Measurements from ENCODE around the gene UBE3D. TPM values are rescaled to one million over a fixed set of nuclear protein-coding genes. Genes with fewer than 3 reads are reported as not detected.
"Not testable (repeated sequence)": the region's sequence is repeated elsewhere in the genome, so short reads cannot be mapped to it uniquely, and the experiment has no call there.

Gene UBE3D
- total RNA-seq, 4 donors from 2014 or later, result 4.0 to 13.2 (median 9.5) TPM

- Histone ChIP-seq H3K36me3 (no peaks in the 10 kb centered on the region), H3K9me3 (no peaks in the 10 kb centered on the region), H3K27me3 (no peaks in the 10 kb centered on the region), H3K4me3 (no peak overlapping the region), H3K4me1 (no peaks in the 10 kb centered on the region), H3K27ac (no peak overlapping the region)
- no peak for DNase-seq
- TF ChIP-seq POLR2A (IDR thresholded peaks at IDR 0.05), result no peak
- TF ChIP-seq, protein P1, sequence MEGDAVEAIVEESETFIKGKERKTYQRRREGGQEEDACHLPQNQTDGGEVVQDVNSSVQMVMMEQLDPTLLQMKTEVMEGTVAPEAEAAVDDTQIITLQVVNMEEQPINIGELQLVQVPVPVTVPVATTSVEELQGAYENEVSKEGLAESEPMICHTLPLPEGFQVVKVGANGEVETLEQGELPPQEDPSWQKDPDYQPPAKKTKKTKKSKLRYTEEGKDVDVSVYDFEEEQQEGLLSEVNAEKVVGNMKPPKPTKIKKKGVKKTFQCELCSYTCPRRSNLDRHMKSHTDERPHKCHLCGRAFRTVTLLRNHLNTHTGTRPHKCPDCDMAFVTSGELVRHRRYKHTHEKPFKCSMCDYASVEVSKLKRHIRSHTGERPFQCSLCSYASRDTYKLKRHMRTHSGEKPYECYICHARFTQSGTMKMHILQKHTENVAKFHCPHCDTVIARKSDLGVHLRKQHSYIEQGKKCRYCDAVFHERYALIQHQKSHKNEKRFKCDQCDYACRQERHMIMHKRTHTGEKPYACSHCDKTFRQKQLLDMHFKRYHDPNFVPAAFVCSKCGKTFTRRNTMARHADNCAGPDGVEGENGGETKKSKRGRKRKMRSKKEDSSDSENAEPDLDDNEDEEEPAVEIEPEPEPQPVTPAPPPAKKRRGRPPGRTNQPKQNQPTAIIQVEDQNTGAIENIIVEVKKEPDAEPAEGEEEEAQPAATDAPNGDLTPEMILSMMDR (IDR thresholded peaks at IDR 0.05), result no peak
Measured at GRCh38 chr6:82904257-82904656, 161.4 kb downstream of the UBE3D start.

- no peak overlapping the region for H3K27ac ChIP-seq
- H3K4me1 ChIP-seq, result no peaks in the 10 kb centered on the region
- no peaks in the 10 kb centered on the region for H3K36me3 ChIP-seq
- H3K4me3 ChIP-seq, result no peak overlapping the region
- no peak for DNase-seq
- H3K27me3 ChIP-seq, result no peaks in the 10 kb centered on the region
- H3K9me3 ChIP-seq, result no peaks in the 10 kb centered on the region
- no peak for TF ChIP-seq POLR2A (IDR thresholded peaks at IDR 0.05)
- TF ChIP-seq, protein P1 (IDR thresholded peaks at IDR 0.05), result no peak
Measured at GRCh38 chr6:82902290-82902689, 163.4 kb downstream of the UBE3D start.

GRCh38 chr6:82894653-82895259 lies 170.9 kb downstream of the UBE3D start:
- no peak overlapping the region for H3K4me3 ChIP-seq
- H3K4me1 ChIP-seq, result no peaks in the 10 kb centered on the region
- H3K27me3 ChIP-seq, result no peaks in the 10 kb centered on the region
- TF ChIP-seq POLR2A (IDR thresholded peaks at IDR 0.05), result no peak
- TF ChIP-seq, protein P1 (IDR thresholded peaks at IDR 0.05), result no peak
- H3K9me3 ChIP-seq, result no peaks in the 10 kb centered on the region
- H3K27ac ChIP-seq, result no peak overlapping the region
- H3K36me3 ChIP-seq, result no peaks in the 10 kb centered on the region
- DNase-seq, result no peak

DNA sequence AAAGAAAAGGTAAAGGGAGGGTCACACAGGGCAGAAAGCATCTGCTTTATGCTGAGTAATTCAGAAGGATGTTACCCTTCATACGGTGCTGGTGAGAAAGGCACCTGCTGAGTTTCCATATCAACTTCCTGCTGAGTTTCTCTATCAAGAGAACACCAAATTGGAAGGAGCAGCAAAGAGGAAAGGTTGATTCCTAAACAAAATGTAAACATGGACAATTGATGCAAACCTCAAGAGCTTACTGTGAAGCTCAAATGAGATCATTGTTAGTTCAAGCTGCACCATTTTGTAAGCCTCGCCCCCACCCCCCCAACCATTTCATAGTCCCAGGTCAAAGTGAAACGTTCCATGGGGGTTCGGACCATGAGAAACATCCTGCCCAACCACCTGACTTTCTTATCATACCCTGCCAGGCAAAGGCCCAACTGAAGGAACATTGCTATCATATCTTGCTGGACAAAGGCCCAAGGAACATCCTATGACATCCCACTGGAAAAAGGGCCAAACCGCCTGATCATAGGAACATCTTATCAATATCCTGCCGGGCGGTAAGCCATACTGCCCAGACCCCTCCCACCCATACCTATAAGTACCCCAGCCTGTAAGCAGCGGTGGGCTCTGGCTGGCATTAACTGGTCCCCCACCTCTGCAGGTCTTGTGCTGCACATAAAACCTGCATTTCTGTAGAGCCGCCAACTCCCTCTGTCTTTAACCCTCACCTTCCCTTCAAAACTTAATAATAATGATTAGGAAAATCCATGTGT lies 171.6 kb downstream of the UBE3D start:
- Histone ChIP-seq H3K9me3 (no peaks in the 10 kb centered on the region), H3K4me1 (no peaks in the 10 kb centered on the region), H3K27ac (no peak overlapping the region), H3K36me3 (no peaks in the 10 kb centered on the region), H3K27me3 (no peaks in the 10 kb centered on the region), H3K4me3 (no peak overlapping the region)
- DNase-seq, result no peak
- no peak for TF ChIP-seq POLR2A (IDR thresholded peaks at IDR 0.05)
- TF ChIP-seq, protein P1 (IDR thresholded peaks at IDR 0.05), result no peak

DNA sequence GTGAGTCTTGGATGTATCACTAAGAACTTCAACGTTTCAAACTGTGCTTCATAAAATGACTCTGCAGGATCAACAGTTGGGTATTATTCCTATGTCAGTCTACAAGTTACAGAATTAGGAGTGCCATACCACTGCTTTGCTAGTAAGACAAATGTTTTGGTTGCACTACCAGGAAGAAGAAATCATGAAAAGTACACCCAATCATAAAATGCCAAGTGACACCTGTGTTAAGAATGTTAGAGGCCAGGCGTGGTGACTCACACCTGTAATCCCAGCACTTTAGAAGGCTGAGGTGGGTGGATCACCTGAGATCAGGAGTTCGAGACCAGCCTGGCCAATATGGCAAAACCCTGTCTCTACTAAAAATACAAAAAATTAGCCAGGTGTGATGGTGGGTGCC lies 174.1 kb downstream of the UBE3D start:
- not testable (repeated sequence) for H3K4me1 ChIP-seq, H3K4me3 ChIP-seq, H3K36me3 ChIP-seq, DNase-seq, H3K27me3 ChIP-seq, H3K9me3 ChIP-seq, H3K27ac ChIP-seq

- H3K4me3 ChIP-seq, result no peak overlapping the region
- TF ChIP-seq, protein P1 (IDR thresholded peaks at IDR 0.05), result no peak
- TF ChIP-seq POLR2A (IDR thresholded peaks at IDR 0.05), result no peak
- no peaks in the 10 kb centered on the region for H3K27me3 ChIP-seq
- no peaks in the 10 kb centered on the region for H3K9me3 ChIP-seq
- no peak overlapping the region for H3K27ac ChIP-seq
- no peak for DNase-seq
- H3K36me3 ChIP-seq, result no peaks in the 10 kb centered on the region
- no peaks in the 10 kb centered on the region for H3K4me1 ChIP-seq
Measured at GRCh38 chr6:82891076-82891475, 174.6 kb downstream of the UBE3D start.

All from Peyer's patch (tissue), 4 donors.